ENCODE results near the gene KIAA2012. TPM values are rescaled to one million over a fixed set of nuclear protein-coding genes. Genes with fewer than 3 reads are reported as not detected.

Gene KIAA2012
- total RNA-seq, 1 donor from 2014 or later, result not detected

GRCh38 chr2:202095235-202095634, 22.2 kb downstream of the KIAA2012 start:
- no peak overlapping the region for H3K9ac ChIP-seq (ENCODE audit: low read length)
- no peak overlapping the region for H3K4me3 ChIP-seq (ENCODE audit: insufficient read depth, low read depth, low read length)
- FAIRE-seq (no peak), DNase-seq (ENCODE audit: low read depth) (no peak)
- no peaks in the 10 kb centered on the region for H3K36me3 Mint-ChIP-seq (ENCODE audit: low read depth, unreplicated experiment)
- no peaks in the 10 kb centered on the region for H3K27me3 ChIP-seq (ENCODE audit: insufficient read depth, low read length)
- no peak overlapping the region for H3K27ac ChIP-seq (ENCODE audit: low read depth, low read length)
- H3K4me3 Mint-ChIP-seq (ENCODE audit: unreplicated experiment), result no peak overlapping the region
- H3K4me1 Mint-ChIP-seq (ENCODE audit: low read depth, unreplicated experiment), result no peaks in the 10 kb centered on the region
- no peaks in the 10 kb centered on the region for H3K36me3 ChIP-seq (ENCODE audit: insufficient read depth, low read length)
- H3K4me2 ChIP-seq (ENCODE audit: low read length), result no peak overlapping the region
- no peaks in the 10 kb centered on the region for H4K20me1 ChIP-seq (ENCODE audit: insufficient read depth, low read length)
- H3K4me1 ChIP-seq (ENCODE audit: insufficient read depth, low read length), result no peaks in the 10 kb centered on the region
- H2AFZ ChIP-seq (ENCODE audit: low read depth, low read length), result no peak overlapping the region
- H3K9me3 ChIP-seq (ENCODE audit: insufficient read depth, low read depth, low read length), result no peaks in the 10 kb centered on the region
- H3K79me2 ChIP-seq (ENCODE audit: insufficient read depth, low read length), result no peaks in the 10 kb centered on the region
- H3K9me3 Mint-ChIP-seq (ENCODE audit: unreplicated experiment), result peaks cover 8% of the 10 kb centered on the region
- no peak for TF ChIP-seq CTCF (IDR thresholded peaks at IDR 0.05; ENCODE audit: insufficient read depth, low read depth, low read length)
- TF ChIP-seq EZH2 (IDR thresholded peaks at IDR 0.05; ENCODE audit: insufficient read depth, low read length), result no peak
- no peak overlapping the region for H3K27ac Mint-ChIP-seq (ENCODE audit: unreplicated experiment)
- peaks cover 12% of the 10 kb centered on the region for H3K27me3 Mint-ChIP-seq (ENCODE audit: low read depth, unreplicated experiment)

- TF ChIP-seq CTCF (IDR thresholded peaks at IDR 0.05; ENCODE audit: insufficient read depth, low read depth, low read length) (no peak), EZH2 (IDR thresholded peaks at IDR 0.05; ENCODE audit: insufficient read depth, low read length) (no peak)
- no peaks in the 10 kb centered on the region for H3K36me3 ChIP-seq (ENCODE audit: insufficient read depth, low read length)
- peaks cover 5% of the 10 kb centered on the region for H3K9me3 Mint-ChIP-seq (ENCODE audit: unreplicated experiment)
- H2AFZ ChIP-seq (ENCODE audit: low read depth, low read length), result no peak overlapping the region
- H3K27me3 ChIP-seq (ENCODE audit: insufficient read depth, low read length), result no peaks in the 10 kb centered on the region
- no peaks in the 10 kb centered on the region for H3K36me3 Mint-ChIP-seq (ENCODE audit: low read depth, unreplicated experiment)
- peaks cover 14% of the 10 kb centered on the region for H3K27me3 Mint-ChIP-seq (ENCODE audit: low read depth, unreplicated experiment)
- no peak overlapping the region for H3K27ac Mint-ChIP-seq (ENCODE audit: unreplicated experiment)
- no peaks in the 10 kb centered on the region for H3K9me3 ChIP-seq (ENCODE audit: insufficient read depth, low read depth, low read length)
- H3K4me2 ChIP-seq (ENCODE audit: low read length), result no peak overlapping the region
- no peaks in the 10 kb centered on the region for H4K20me1 ChIP-seq (ENCODE audit: insufficient read depth, low read length)
- no peak for DNase-seq (ENCODE audit: low read depth)
- H3K4me3 Mint-ChIP-seq (ENCODE audit: unreplicated experiment), result no peak overlapping the region
- no peak for FAIRE-seq
- no peaks in the 10 kb centered on the region for H3K4me1 Mint-ChIP-seq (ENCODE audit: low read depth, unreplicated experiment)
- no peak overlapping the region for H3K27ac ChIP-seq (ENCODE audit: low read depth, low read length)
- H3K79me2 ChIP-seq (ENCODE audit: insufficient read depth, low read length), result no peaks in the 10 kb centered on the region
- H3K4me3 ChIP-seq (ENCODE audit: insufficient read depth, low read depth, low read length), result no peak overlapping the region
- no peak overlapping the region for H3K9ac ChIP-seq (ENCODE audit: low read length)
- H3K4me1 ChIP-seq (ENCODE audit: insufficient read depth, low read length), result no peaks in the 10 kb centered on the region
These were observed 23.7 kb downstream of the KIAA2012 start for GRCh38 chr2:202096736-202097135.

- Mint-ChIP-seq H3K36me3 (ENCODE audit: low read depth, unreplicated experiment) (no peaks in the 10 kb centered on the region), H3K4me1 (ENCODE audit: low read depth, unreplicated experiment) (no peaks in the 10 kb centered on the region), H3K9me3 (ENCODE audit: unreplicated experiment) (no peaks in the 10 kb centered on the region), H3K27ac (ENCODE audit: unreplicated experiment) (no peak overlapping the region), H3K4me3 (ENCODE audit: unreplicated experiment) (no peak overlapping the region), H3K27me3 (ENCODE audit: low read depth, unreplicated experiment) (peaks cover 14% of the 10 kb centered on the region)
- DNase-seq (ENCODE audit: low read depth) (no peak), FAIRE-seq (no peak)
- no peak overlapping the region for H3K4me3 ChIP-seq (ENCODE audit: insufficient read depth, low read depth, low read length)
- no peak overlapping the region for H2AFZ ChIP-seq (ENCODE audit: low read depth, low read length)
- H3K9me3 ChIP-seq (ENCODE audit: insufficient read depth, low read depth, low read length), result no peaks in the 10 kb centered on the region
- no peaks in the 10 kb centered on the region for H4K20me1 ChIP-seq (ENCODE audit: insufficient read depth, low read length)
- no peaks in the 10 kb centered on the region for H3K79me2 ChIP-seq (ENCODE audit: insufficient read depth, low read length)
- no peaks in the 10 kb centered on the region for H3K27me3 ChIP-seq (ENCODE audit: insufficient read depth, low read length)
- H3K27ac ChIP-seq (ENCODE audit: low read depth, low read length), result no peak overlapping the region
- TF ChIP-seq EZH2 (IDR thresholded peaks at IDR 0.05; ENCODE audit: insufficient read depth, low read length) (no peak), CTCF (IDR thresholded peaks at IDR 0.05; ENCODE audit: insufficient read depth, low read depth, low read length) (no peak)
- no peak overlapping the region for H3K4me2 ChIP-seq (ENCODE audit: low read length)
- no peak overlapping the region for H3K9ac ChIP-seq (ENCODE audit: low read length)
- no peaks in the 10 kb centered on the region for H3K36me3 ChIP-seq (ENCODE audit: insufficient read depth, low read length)
- H3K4me1 ChIP-seq (ENCODE audit: insufficient read depth, low read length), result no peaks in the 10 kb centered on the region
These were observed 25.2 kb downstream of the KIAA2012 start for GRCh38 chr2:202098291-202098690.
